HG02938 (cell line): Measurements from ENCODE around the gene PRR14.
"Not testable (repeated sequence)": the region's sequence is repeated elsewhere in the genome, so short reads cannot be mapped to it uniquely, and the experiment has no call there.

Experiments used
- ATAC-seq: cut with Tn5 transposase; IDR thresholded peaks from one replicate; pipeline ENCODE4 v1.9.1; 2021; ENCODE audit warnings: mild to moderate bottlenecking, moderate library complexity; ENCODE audit not compliant: unreplicated experiment

Gene PRR14

GRCh38 chr16:30628628-30629540 is 21.9 kb upstream of the PRR14 start:
- ATAC-seq, result no peak

GRCh38 chr16:30632454-30632853 is 18.3 kb upstream of the PRR14 start:
- not testable (repeated sequence) for ATAC-seq

- no peak for ATAC-seq
These were observed 17.2 kb upstream of the PRR14 start for GRCh38 chr16:30633526-30633925.

- no peak for ATAC-seq
These were observed 14.2 kb upstream of the PRR14 start for GRCh38 chr16:30636599-30636998.

- ATAC-seq, result not testable (repeated sequence)
These were observed 13.6 kb upstream of the PRR14 start for GRCh38 chr16:30637139-30637538.

- no peak for ATAC-seq
These were observed 12.8 kb upstream of the PRR14 start for GRCh38 chr16:30637944-30638343.

- no peak for ATAC-seq
These were observed 9.3 kb upstream of the PRR14 start for GRCh38 chr16:30641378-30641982.

GRCh38 chr16:30644334-30644830 is 6.4 kb upstream of the PRR14 start:
- ATAC-seq, result no peak

GRCh38 chr16:30645727-30646126 is 5.0 kb upstream of the PRR14 start:
- ATAC-seq, result no peak

GRCh38 chr16:30647274-30647571 is 3.5 kb upstream of the PRR14 start:
- no peak for ATAC-seq

- ATAC-seq, result no peak
These were observed 913 bp upstream of the PRR14 start for GRCh38 chr16:30649725-30650368.

- no peak for ATAC-seq
These were observed 604 bp downstream of the PRR14 start for GRCh38 chr16:30651124-30652004.

- no peak for ATAC-seq
These were observed 1.2 kb downstream of the PRR14 start for GRCh38 chr16:30652005-30652296.

GRCh38 chr16:30652718-30653117 is 2.0 kb downstream of the PRR14 start:
- no peak for ATAC-seq

GRCh38 chr16:30654856-30655255 is 4.1 kb downstream of the PRR14 start:
- ATAC-seq, result no peak

- ATAC-seq, result no peak
These were observed 5.1 kb downstream of the PRR14 start for GRCh38 chr16:30655815-30656347.

- no peak for ATAC-seq
These were observed 5.6 kb downstream of the PRR14 start for GRCh38 chr16:30656388-30656787.

GRCh38 chr16:30656974-30657865 is 6.5 kb downstream of the PRR14 start:
- ATAC-seq, result no peak

- ATAC-seq, result peak; percentile 70
These were observed 7.3 kb downstream of the PRR14 start, which contains the start of gene FBRS for GRCh38 chr16:30657866-30658730. FBRS (plus strand) TSS chr16:30658431; CDS start chr16:30659519, 1,088 bp downstream.
